HL-60 (cell line): ENCODE results near the gene ZNF578.
"Not testable (repeated sequence)": the region's sequence is repeated elsewhere in the genome, so short reads cannot be mapped to it uniquely, and the experiment has no call there.

Source experiments
- DNase-seq, 2 experiments: peaks; one replicate each; pipeline ENCODE4 v3.0.0-alpha.2; 2010 to 2020; ENCODE audit warnings: low read depth in 1 of 2, low spot score in 1 of 2
- H3K27ac ChIP-seq: fragments of 250-450 bp; sonication (Bioruptor Pico); replicated peaks from 2 replicates; pipeline ENCODE4 v1.5.1; 2020; ENCODE audit warnings: mild to moderate bottlenecking, moderate library complexity
- H3K27me3 ChIP-seq: fragments of 250-450 bp; sonication (Bioruptor Pico); 2 replicates; pipeline ENCODE4 v1.5.1; 2021; ENCODE audit warnings: mild to moderate bottlenecking, moderate library complexity; ENCODE audit not compliant: insufficient read depth, poor library complexity, severe bottlenecking
- H3K4me3 ChIP-seq: replicated peaks from 2 replicates; pipeline ENCODE4 v1.5.1; 2011; ENCODE audit warnings: mild to moderate bottlenecking, control low read depth, low read length; ENCODE audit not compliant: insufficient read depth
- CTCF ChIP-seq: IDR thresholded peaks from one replicate; pipeline ENCODE4 v1.5.1; 2011; ENCODE audit warnings: low read length, control low read depth, inconsistent platforms; ENCODE audit not compliant: insufficient read depth
- GABPA ChIP-seq: IDR thresholded peaks from 2 replicates; pipeline ENCODE4 v1.6.1; 2012; ENCODE audit warnings: low read depth
- POLR2AphosphoS5 ChIP-seq: IDR thresholded peaks from 2 replicates; pipeline ENCODE4 v1.6.1; 2012; ENCODE audit warnings: low read depth
- SPI1 ChIP-seq: IDR thresholded peaks from 2 replicates; pipeline ENCODE4 v1.6.1; 2012; ENCODE audit warnings: low read depth, mild to moderate bottlenecking, borderline replicate concordance
- TF ChIP-seq, protein P1 (sequence below): IDR thresholded peaks from 2 replicates; pipeline ENCODE4 v1.6.1; 2012; ENCODE audit warnings: low read depth; ENCODE audit not compliant: insufficient replicate concordance

ZNF578 gene

DNA sequence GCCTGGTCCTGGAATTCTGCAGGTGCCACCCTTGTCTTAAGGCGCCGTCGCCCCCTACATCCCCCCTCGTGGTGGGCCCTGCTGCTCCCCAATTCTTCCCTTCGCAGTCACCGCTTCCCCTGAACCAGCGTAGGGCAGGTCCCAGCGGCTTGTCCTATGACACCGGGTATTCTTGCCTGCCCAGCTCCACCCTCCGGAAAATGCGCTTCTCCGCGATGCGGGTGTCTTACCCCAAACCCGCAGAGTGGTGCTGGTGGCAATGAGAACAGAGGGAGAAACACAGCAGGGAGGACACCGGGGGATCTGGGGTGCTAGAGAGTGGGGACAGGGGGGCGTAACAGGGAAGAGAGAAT is 83.1 kb downstream of the ZNF578 start:
- no peak for DNase-seq
- H3K27ac ChIP-seq, result no peak overlapping the region
- no peak overlapping the region for H3K4me3 ChIP-seq
- no peaks in the 10 kb centered on the region for H3K27me3 ChIP-seq
- TF ChIP-seq SPI1, result no peak
- TF ChIP-seq CTCF, result no peak
- TF ChIP-seq, protein P1, sequence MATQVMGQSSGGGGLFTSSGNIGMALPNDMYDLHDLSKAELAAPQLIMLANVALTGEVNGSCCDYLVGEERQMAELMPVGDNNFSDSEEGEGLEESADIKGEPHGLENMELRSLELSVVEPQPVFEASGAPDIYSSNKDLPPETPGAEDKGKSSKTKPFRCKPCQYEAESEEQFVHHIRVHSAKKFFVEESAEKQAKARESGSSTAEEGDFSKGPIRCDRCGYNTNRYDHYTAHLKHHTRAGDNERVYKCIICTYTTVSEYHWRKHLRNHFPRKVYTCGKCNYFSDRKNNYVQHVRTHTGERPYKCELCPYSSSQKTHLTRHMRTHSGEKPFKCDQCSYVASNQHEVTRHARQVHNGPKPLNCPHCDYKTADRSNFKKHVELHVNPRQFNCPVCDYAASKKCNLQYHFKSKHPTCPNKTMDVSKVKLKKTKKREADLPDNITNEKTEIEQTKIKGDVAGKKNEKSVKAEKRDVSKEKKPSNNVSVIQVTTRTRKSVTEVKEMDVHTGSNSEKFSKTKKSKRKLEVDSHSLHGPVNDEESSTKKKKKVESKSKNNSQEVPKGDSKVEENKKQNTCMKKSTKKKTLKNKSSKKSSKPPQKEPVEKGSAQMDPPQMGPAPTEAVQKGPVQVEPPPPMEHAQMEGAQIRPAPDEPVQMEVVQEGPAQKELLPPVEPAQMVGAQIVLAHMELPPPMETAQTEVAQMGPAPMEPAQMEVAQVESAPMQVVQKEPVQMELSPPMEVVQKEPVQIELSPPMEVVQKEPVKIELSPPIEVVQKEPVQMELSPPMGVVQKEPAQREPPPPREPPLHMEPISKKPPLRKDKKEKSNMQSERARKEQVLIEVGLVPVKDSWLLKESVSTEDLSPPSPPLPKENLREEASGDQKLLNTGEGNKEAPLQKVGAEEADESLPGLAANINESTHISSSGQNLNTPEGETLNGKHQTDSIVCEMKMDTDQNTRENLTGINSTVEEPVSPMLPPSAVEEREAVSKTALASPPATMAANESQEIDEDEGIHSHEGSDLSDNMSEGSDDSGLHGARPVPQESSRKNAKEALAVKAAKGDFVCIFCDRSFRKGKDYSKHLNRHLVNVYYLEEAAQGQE, result no peak
- no peak for TF ChIP-seq POLR2AphosphoS5

DNA sequence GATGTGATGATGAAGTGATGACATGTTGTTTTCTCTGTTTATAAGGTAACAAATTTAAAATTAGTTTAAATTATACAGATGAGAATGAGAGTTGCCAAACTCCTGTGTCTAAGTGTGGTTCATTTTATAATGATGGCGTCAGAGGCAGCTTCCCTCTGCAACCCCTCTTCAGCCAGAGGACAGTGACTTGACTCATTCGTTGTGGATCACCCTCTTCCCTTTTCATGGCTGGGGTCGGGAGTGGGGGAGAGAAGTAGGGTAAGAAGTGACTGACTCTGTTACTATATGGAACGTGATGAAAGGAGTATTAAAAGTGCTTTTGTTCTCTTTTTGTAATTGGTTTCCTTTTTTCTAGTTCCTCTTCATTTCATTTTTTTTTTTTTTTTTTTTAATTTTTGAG is 85.5 kb downstream of the ZNF578 start:
- H3K27me3 ChIP-seq, H3K4me3 ChIP-seq, H3K27ac ChIP-seq: not testable (repeated sequence)
- peak; percentile 24; the same call in 1 of the 2 replicates for TF ChIP-seq SPI1
- DNase-seq, result peak in 1 of 2 experiments; percentile 76

GRCh38 chr19:52541176-52541575 is 87.8 kb downstream of the ZNF578 start:
- H3K4me3 ChIP-seq, H3K27me3 ChIP-seq, DNase-seq, H3K27ac ChIP-seq: not testable (repeated sequence)

GRCh38 chr19:52541608-52542007 is 88.3 kb downstream of the ZNF578 start:
- Histone ChIP-seq H3K27me3 (no peaks in the 10 kb centered on the region), H3K4me3 (no peak overlapping the region), H3K27ac (no peak overlapping the region)
- TF ChIP-seq GABPA, result no peak
- no peak for TF ChIP-seq POLR2AphosphoS5
- TF ChIP-seq, protein P1, result no peak
- TF ChIP-seq CTCF, result no peak
- TF ChIP-seq SPI1, result no peak
- no peak for DNase-seq

DNA sequence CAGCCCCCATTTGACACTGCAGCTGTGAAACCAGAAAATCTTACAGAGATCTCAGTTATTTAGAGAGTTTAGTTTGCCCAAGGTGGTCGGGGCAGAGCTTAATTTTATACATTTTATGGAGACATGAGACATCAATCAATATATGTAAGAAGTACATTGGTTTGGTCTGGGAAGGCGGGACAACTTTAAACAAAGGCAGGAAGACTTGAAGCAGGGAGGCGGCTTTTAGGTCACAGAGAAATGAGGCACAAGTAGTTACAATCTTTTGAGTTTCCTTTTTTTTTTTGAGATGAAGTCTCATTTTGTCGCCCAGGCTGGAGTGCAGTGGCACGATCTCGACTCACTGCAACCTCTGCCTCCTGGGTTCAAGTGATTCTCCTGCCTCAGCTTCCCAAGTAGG is 89.2 kb downstream of the ZNF578 start:
- not testable (repeated sequence) for H3K27me3 ChIP-seq, DNase-seq, H3K4me3 ChIP-seq, H3K27ac ChIP-seq
